AG09319 (cell line): ENCODE data around the gene PALM2AKAP2.
A peak's percentile ranks its signal among the peaks of the same experiment; 100 is the strongest.

Source experiments
- DNase-seq: peaks from one replicate; pipeline ENCODE4 v3.0.0-alpha.2; 2010; ENCODE audit warnings: low read depth; ENCODE audit errors: extremely low read depth
- CTCF ChIP-seq: IDR thresholded peaks from 2 replicates; pipeline ENCODE4 v1.5.1; 2011; ENCODE audit warnings: low read depth, mild to moderate bottlenecking, inconsistent platforms, low read length, moderate library complexity

Gene PALM2AKAP2

DNA sequence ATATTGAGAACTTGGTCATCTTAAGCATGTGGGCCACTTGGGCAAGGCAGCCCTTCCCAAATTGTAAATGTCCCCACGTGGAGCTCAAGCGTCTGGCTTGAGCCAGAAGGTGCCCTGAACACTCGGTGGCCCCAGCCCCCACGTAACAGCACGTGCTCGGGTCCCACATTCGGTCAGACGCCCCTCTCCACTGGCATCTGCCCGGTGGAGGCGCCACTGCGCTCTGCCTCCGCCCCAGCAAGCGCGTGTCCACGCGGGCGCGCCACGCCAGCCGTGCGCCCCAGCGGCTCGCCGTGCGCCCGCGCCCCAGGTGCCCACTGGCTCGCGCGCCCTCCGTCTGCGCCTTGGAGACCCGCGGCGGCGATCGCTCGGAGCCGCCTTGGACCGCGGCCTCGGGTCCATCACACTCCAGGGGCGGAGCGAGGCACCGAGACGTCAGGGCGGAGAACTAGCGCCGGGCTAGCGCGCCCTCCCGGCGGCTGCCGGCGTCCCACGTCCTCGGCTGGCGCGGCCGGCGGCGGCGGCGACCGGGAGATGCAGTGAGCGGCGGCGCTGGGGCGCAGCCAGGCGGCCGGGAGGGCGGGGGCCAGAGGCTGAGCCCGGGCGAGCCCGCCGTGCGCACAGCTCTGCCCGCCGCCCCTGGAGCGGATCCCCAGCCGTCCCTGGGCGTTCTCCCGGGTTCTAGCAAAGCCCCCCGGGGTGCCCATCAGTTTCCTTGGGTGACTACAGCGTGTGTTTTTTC lies at the start of gene PALM2AKAP2:
PALM2AKAP2 (plus strand) TSS at position 488 of the 742 bp plus-strand sequence. CDS start 291 bp downstream, outside the sequence.
- no peak for DNase-seq
- peak; percentile 33 for TF ChIP-seq CTCF

DNA sequence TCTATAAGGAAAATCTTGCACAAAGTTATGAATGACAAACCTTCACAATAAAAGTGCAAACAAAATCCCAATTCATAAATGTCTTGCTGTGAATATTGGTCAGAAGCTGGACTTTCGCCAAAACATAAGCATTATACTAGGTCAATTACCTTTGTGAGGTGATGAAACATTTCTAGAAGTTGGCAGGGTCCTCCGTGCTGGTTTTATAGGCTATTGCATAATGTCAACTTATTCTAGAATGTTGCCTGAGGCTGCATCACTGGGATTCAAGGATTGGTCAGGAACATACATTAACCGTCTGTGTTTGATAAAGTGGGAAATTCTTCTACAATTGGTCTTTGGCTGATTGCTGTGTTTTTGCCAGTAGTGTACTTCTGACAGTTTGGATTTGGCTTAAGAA lies 49.8 kb upstream of the PALM2AKAP2 start:
- DNase-seq = no peak
- no peak for TF ChIP-seq CTCF

DNA sequence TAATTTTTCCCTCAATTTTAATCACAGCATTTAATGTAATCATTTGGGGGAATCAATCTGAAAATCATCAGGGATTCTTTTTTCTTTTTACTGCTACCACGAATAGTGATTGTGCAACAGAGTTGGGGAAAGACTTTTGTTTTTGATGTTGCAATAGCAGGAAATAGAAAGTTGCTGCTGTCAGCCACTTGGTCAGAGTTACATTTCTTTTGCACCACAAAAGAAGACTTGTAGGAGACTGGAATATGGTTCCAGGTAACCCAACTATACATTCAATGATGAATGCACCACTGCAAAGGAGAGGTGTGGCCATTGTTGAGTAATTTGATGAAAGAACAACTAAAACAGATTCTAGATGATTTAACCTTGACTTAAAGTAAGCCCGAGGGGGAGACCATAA lies 46.3 kb upstream of the PALM2AKAP2 start:
- DNase-seq = no peak
- TF ChIP-seq CTCF = no peak

- TF ChIP-seq CTCF = no peak
- no peak for DNase-seq
Measured at GRCh38 chr9:109734814-109735213, 45.2 kb upstream of the PALM2AKAP2 start.

DNA sequence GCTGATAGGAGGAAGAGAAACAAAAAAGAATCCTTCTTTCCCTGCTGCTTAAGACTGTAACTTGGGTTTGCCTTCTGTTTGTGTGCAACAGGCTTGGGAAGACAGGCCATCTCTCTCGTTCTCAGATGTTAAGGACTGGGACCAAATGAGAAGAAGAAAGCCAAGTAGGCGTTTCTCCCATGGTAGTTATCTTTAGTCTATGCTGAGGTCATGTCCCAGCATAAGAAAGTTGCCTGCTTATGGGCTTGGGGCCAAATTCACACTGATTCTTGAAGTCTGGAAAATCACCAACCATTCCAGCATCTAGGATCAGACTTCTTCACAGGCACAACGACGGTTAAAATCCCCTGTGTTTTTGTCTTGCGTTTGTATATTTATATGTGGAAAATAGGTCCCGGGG lies 44.2 kb upstream of the PALM2AKAP2 start:
- no peak for TF ChIP-seq CTCF
- DNase-seq = no peak

DNA sequence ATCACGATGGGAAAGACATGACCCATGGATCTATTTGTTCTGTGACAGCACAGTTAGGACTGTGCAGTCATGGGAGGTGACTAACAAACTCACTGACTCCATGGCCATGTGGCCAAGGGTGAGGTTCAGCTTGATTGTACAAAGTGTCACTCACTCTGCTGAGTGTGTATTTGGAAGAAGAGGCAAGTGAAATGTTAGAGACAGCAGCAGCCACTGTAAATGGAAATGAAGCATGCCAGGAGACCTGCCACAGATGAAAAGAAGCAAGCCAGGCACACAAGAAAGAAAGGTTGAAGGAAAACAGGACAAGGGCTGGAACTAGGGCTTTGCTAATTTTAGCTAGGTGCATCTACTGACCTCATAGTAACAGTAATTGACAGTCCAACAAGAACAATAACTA lies 42.7 kb upstream of the PALM2AKAP2 start:
- no peak for TF ChIP-seq CTCF
- no peak for DNase-seq

- DNase-seq = no peak
- no peak for TF ChIP-seq CTCF
Measured at GRCh38 chr9:109739760-109740159, 40.2 kb upstream of the PALM2AKAP2 start.
